T-helper 9 cell (primary cell): ENCODE data around the gene ROR2.
"Not testable (repeated sequence)": the region's sequence is repeated elsewhere in the genome, so short reads cannot be mapped to it uniquely, and the experiment has no call there.

Experiments
- DNase-seq: peaks from one replicate; pipeline ENCODE4 v3.0.0-alpha.2; 2020

Gene ROR2

GRCh38 chr9:91923145-91923544 is 26.9 kb downstream of the ROR2 start:
- no peak for DNase-seq

GRCh38 chr9:91921371-91921770 is 28.7 kb downstream of the ROR2 start:
- no peak for DNase-seq

GRCh38 chr9:91920630-91921350 is 29.2 kb downstream of the ROR2 start:
- DNase-seq, result no peak

- DNase-seq, result no peak
Measured at GRCh38 chr9:91919621-91920020, 30.4 kb downstream of the ROR2 start.

GRCh38 chr9:91917436-91917835 is 32.6 kb downstream of the ROR2 start:
- DNase-seq, result no peak

- no peak for DNase-seq
Measured at GRCh38 chr9:91915524-91916263, 34.3 kb downstream of the ROR2 start.

GRCh38 chr9:91914937-91915336 is 35.1 kb downstream of the ROR2 start:
- no peak for DNase-seq

- no peak for DNase-seq
Measured at GRCh38 chr9:91914404-91914803, 35.6 kb downstream of the ROR2 start.

- no peak for DNase-seq
Measured at GRCh38 chr9:91913986-91914385, 36.0 kb downstream of the ROR2 start.

- DNase-seq, result no peak
Measured at GRCh38 chr9:91913096-91913495, 36.9 kb downstream of the ROR2 start.

- DNase-seq, result no peak
Measured at GRCh38 chr9:91911657-91912056, 38.4 kb downstream of the ROR2 start.

- DNase-seq, result not testable (repeated sequence)
Measured at GRCh38 chr9:91909256-91909655, 40.8 kb downstream of the ROR2 start.

GRCh38 chr9:91908746-91909145 is 41.3 kb downstream of the ROR2 start:
- DNase-seq, result no peak

- no peak for DNase-seq
Measured at GRCh38 chr9:91908293-91908623, 41.8 kb downstream of the ROR2 start.

GRCh38 chr9:91907484-91908292 is 42.3 kb downstream of the ROR2 start:
- DNase-seq, result no peak

GRCh38 chr9:91905991-91906469 is 44.0 kb downstream of the ROR2 start:
- DNase-seq, result peak; percentile 27

GRCh38 chr9:91905237-91905650 is 44.8 kb downstream of the ROR2 start:
- DNase-seq, result no peak

GRCh38 chr9:91904588-91905236 is 45.3 kb downstream of the ROR2 start:
- DNase-seq, result no peak

- DNase-seq, result no peak
Measured at GRCh38 chr9:91903126-91903911, 46.7 kb downstream of the ROR2 start.

GRCh38 chr9:91902475-91903125 is 47.4 kb downstream of the ROR2 start:
- no peak for DNase-seq

- DNase-seq, result no peak
Measured at GRCh38 chr9:91900797-91901177, 49.2 kb downstream of the ROR2 start.
